ENCODE results near the gene ANKRD53. TPM values are rescaled to one million over a fixed set of nuclear protein-coding genes. Genes with fewer than 3 reads are reported as not detected.

The ANKRD53 gene
- total and polyA plus RNA-seq, 2 donors (not counting 3 experiments of a cell fraction or from before 2014, with no cell fraction given) = 1.3 to 1.4 TPM

DNA sequence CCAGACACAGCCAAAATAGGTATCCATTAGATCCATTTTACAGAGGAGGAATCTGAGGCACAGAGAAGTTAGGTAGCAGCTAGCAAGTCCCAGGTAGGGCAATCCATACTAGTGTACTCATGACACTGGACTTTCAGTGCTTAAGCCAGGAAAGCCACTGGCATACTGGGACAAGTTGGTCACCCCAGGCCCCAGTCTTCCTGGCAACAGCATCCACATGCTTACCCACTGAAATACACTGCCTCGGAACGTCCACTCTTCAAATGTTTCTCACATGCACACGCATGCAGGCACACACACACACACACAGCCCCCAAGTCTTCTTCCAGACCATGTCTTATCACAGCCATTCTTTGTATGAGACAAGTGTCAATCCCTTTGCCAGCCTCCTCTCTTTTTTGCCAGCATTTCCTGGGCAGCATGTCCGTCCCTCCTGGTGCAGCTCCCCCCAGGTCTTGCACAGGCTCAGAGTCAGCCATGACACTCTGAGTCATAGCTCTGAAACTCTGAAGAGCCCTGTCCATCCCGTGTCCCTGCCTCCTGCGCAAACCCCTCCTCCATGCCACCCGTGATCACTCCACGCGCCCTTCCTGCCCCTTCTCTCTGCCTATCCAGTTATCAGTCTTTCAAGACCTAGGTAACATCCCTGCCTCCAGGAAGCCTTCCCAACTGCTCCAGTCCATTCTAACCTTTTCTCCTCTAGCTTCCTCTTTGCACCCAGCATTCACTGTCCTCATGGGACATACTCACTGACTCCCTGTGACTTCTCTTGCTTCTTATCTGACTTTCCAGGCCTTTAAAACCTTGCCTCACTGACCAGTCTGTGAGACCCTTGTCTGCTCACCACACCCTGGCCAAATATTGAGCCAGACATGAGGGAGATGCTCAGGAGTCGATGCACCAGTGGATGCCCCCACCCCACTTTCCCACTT, 27.1 kb downstream of the ANKRD53 start:
- Histone ChIP-seq H3K4me1 (ENCODE audit: control insufficient read depth, extremely low read depth, insufficient read depth, low read length) (no peaks in the 10 kb centered on the region), H4K20me1 (replicated peaks; ENCODE audit: control insufficient read depth, extremely low read depth, insufficient read depth, low read length) (no peaks in the 10 kb centered on the region), H3K4me2 (ENCODE audit: insufficient read depth, low read length) (no peak overlapping the region), H2AFZ (ENCODE audit: low read depth, low read length) (no peak overlapping the region), H3K9ac (replicated peaks; ENCODE audit: extremely low read depth, insufficient read depth, low read length) (no peak overlapping the region), H3K27me3 (ENCODE audit: control insufficient read depth in 2 of 2, insufficient read depth in 2 of 2, low read length in 2 of 2) (peaks cover 4 to 5% of the 10 kb centered on the region in 2 experiments), H3K36me3 (ENCODE audit: control insufficient read depth in 2 of 2, extremely low read depth in 1 of 2, insufficient read depth in 2 of 2, low read length in 2 of 2) (no peaks in the 10 kb centered on the region), H3K79me2 (ENCODE audit: control insufficient read depth, insufficient read depth, low read length) (no peaks in the 10 kb centered on the region), H3K4me3 (replicated peaks in 1 of 3; ENCODE audit: insufficient read depth in 1 of 3, low read depth in 1 of 3, low read length in 3 of 3) (no peak overlapping the region), H3K27ac (ENCODE audit: insufficient read depth, low read depth, low read length) (no peak overlapping the region), H3K9me3 (replicated peaks; ENCODE audit: control insufficient read depth, insufficient read depth, low read length) (no peaks in the 10 kb centered on the region), H3K9me1 (replicated peaks; ENCODE audit: control insufficient read depth, extremely low read depth, insufficient read depth, low read length) (no peaks in the 10 kb centered on the region)
- POLR2A ChIA-PET = no interaction called here
- dilution Hi-C loops (cut with MboI; ENCODE audit: extremely low pct_ligation_motif_present, low sequenced_read_pairs) = no loop called here
- TF ChIP-seq MAX (IDR thresholded peaks at IDR 0.05; ENCODE audit: insufficient read depth, insufficient read length) (no peak), JUN (IDR thresholded peaks at IDR 0.05; ENCODE audit: borderline replicate concordance, insufficient read depth, insufficient read length, low read depth) (no peak), FOS (IDR thresholded peaks at IDR 0.05; ENCODE audit: borderline replicate concordance, insufficient read depth, low read length) (no peak), EZH2 (IDR thresholded peaks at IDR 0.05; ENCODE audit: borderline replicate concordance, low read depth, low read length, severe bottlenecking) (no peak)
- no TSS peak for BruUV-seq (replicated peaks)
- no peak for FAIRE-seq
- intact Hi-C loops (cut with micrococcal nuclease) = no loop called here
- CTCF ChIA-PET = interaction anchor here (0.9 to 1.3 kb wide), 2 partner anchors 9 to 57 kb away, joined by 3 read pairs; no protein-coding TSS in a partner anchor
- no peak for DNase-seq (ENCODE audit: low read depth, low spot score)

GRCh38 chr2:71006323-71006722, 27.9 kb downstream of the ANKRD53 start:
- H3K9ac ChIP-seq (replicated peaks; ENCODE audit: extremely low read depth, insufficient read depth, low read length) = no peak overlapping the region
- H3K4me2 ChIP-seq (ENCODE audit: insufficient read depth, low read length) = no peak overlapping the region
- no peaks in the 10 kb centered on the region for H4K20me1 ChIP-seq (replicated peaks; ENCODE audit: control insufficient read depth, extremely low read depth, insufficient read depth, low read length)
- no peak for TF ChIP-seq EZH2 (IDR thresholded peaks at IDR 0.05; ENCODE audit: borderline replicate concordance, low read depth, low read length, severe bottlenecking)
- no peak for TF ChIP-seq POLR2AphosphoS5 (IDR thresholded peaks at IDR 0.05; ENCODE audit: insufficient read depth, low read depth, low read length)
- TF ChIP-seq CTCF (IDR thresholded peaks at IDR 0.05; ENCODE audit: extremely low read depth in 1 of 2, insufficient read depth in 1 of 2, low read depth in 1 of 2, low read length in 2 of 2) = no peak
- no peak for TF ChIP-seq MAX (IDR thresholded peaks at IDR 0.05; ENCODE audit: insufficient read depth, insufficient read length)
- TF ChIP-seq POLR2A (IDR thresholded peaks at IDR 0.05; ENCODE audit: low read depth, low read length) = no peak
- no peak for TF ChIP-seq MYC (IDR thresholded peaks at IDR 0.05; ENCODE audit: low read depth, low read length)
- TF ChIP-seq GATA2 (IDR thresholded peaks at IDR 0.05; ENCODE audit: insufficient read depth, insufficient read length, low read depth, low read length) = no peak
- TF ChIP-seq FOS (IDR thresholded peaks at IDR 0.05; ENCODE audit: borderline replicate concordance, insufficient read depth, low read length) = no peak
- TF ChIP-seq JUN (IDR thresholded peaks at IDR 0.05; ENCODE audit: borderline replicate concordance, insufficient read depth, insufficient read length, low read depth) = no peak
- H3K4me1 ChIP-seq (ENCODE audit: control insufficient read depth, extremely low read depth, insufficient read depth, low read length) = no peaks in the 10 kb centered on the region
- no peaks in the 10 kb centered on the region for H3K9me3 ChIP-seq (replicated peaks; ENCODE audit: control insufficient read depth, insufficient read depth, low read length)
- CTCF ChIA-PET = interaction anchor here (0.9 kb wide), 1 partner anchor 9 kb away, joined by 3 read pairs; no protein-coding TSS in a partner anchor
- H3K27me3 ChIP-seq (ENCODE audit: control insufficient read depth in 2 of 2, insufficient read depth in 2 of 2, low read length in 2 of 2) = peaks cover 4 to 5% of the 10 kb centered on the region in 2 experiments
- intact Hi-C loops (cut with micrococcal nuclease) (no loop called here), dilution Hi-C loops (cut with MboI; ENCODE audit: extremely low pct_ligation_motif_present, low sequenced_read_pairs) (no loop called here)
- H3K4me3 ChIP-seq (replicated peaks in 1 of 3; ENCODE audit: insufficient read depth in 1 of 3, low read depth in 1 of 3, low read length in 3 of 3) = no peak overlapping the region
- H2AFZ ChIP-seq (ENCODE audit: low read depth, low read length) = no peak overlapping the region
- DNase-seq (ENCODE audit: low read depth, low spot score) (no peak), FAIRE-seq (no peak)
- H3K36me3 ChIP-seq (ENCODE audit: control insufficient read depth in 2 of 2, extremely low read depth in 1 of 2, insufficient read depth in 2 of 2, low read length in 2 of 2) = no peaks in the 10 kb centered on the region
- BruUV-seq (replicated peaks) = no TSS peak
- no peaks in the 10 kb centered on the region for H3K9me1 ChIP-seq (replicated peaks; ENCODE audit: control insufficient read depth, extremely low read depth, insufficient read depth, low read length)
- H3K27ac ChIP-seq (ENCODE audit: insufficient read depth, low read depth, low read length) = no peak overlapping the region
- POLR2A ChIA-PET = no interaction called here
- H3K79me2 ChIP-seq (ENCODE audit: control insufficient read depth, insufficient read depth, low read length) = no peaks in the 10 kb centered on the region

Data from endothelial cell of umbilical vein (primary cell).